ENCODE results near the gene TMCC1. TPM values are rescaled to one million over a fixed set of nuclear protein-coding genes. Genes with fewer than 3 reads are reported as not detected.
A peak's percentile ranks its signal among the peaks of the same experiment; 100 is the strongest.
"Not testable (repeated sequence)": the region's sequence is repeated elsewhere in the genome, so short reads cannot be mapped to it uniquely, and the experiment has no call there.

The TMCC1 gene
- polyA plus RNA-seq, 1 donor, result 16.8 TPM

DNA sequence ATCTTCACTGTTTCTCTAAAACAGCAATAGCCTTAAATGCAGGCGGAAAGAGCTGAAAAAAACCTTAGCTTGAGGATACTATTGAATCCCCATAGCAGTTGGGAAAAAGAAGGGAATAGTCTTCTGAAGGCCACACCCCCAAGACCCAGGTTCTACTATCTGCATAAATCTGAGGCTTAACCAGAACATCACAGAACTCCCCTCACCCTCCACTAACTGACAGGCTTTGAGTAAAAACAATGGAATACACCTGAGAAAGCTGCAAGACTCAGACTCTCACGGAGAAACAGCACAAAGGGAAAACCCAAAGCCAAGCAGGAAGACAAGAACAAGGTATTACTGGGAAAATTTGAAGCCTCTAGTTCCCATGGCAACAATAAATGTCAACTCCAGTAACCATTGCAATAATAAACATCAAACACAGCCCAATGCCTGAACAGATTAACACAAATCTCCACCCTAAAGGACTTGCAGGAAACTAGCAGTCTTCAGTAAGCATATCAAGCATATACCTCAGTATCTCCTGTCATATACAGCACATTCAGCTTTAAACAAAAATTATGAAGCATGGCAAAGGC, 56.4 kb downstream of the TMCC1 start:
- Histone ChIP-seq H3K4me3 (ENCODE audit: low read length) (no peak overlapping the region), H3K36me3 (ENCODE audit: control insufficient read depth, insufficient read depth, low read length) (no peaks in the 10 kb centered on the region), H3K9me3 (ENCODE audit: control insufficient read depth, low read depth, low read length) (no peaks in the 10 kb centered on the region), H3K27me3 (ENCODE audit: control insufficient read depth, insufficient read depth, low read length) (no peaks in the 10 kb centered on the region), H3K27ac (ENCODE audit: low read length) (no peak overlapping the region), H3K4me1 (ENCODE audit: control insufficient read depth, insufficient read depth, low read length) (peaks cover 5% of the 10 kb centered on the region)
- 40% methylated on average over 1 of the region's 2 CpGs for WGBS (ENCODE audit: insufficient coverage, low lambda C conversion rate)
- DNase-seq, result peak in 1 of 2 donors; percentile 11

DNA sequence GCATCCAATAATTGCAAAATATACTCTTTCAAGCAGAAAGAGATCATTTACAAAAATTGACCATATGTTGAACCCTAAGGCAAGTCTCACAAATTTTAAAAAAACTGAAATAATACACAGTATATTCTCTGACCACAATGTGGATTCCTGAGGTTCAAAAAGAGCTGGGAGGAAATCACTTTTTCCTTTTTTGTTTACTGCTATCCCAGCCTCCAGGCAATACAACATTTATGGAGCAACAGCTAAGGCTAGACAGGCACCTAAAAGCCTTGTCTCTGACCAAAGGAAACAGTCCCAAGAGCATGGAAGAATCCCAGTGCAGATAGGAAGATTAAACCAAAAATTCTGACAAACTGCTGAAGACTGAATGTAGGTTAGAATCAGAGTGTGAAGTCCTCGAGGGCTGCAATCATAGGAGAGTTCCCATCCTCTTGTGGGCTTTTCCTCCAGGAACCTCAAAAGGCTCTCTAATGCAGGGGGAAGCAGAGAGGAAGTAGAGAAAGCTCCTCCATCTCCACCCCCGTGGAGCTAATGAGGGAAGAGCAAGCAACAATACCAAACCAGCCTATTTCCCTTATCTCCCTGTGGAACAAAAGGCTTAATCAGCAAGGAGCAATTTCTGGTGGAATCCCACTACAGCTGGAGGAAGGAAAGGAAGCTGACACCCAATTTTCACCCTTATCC, 57.0 kb downstream of the TMCC1 start:
- WGBS (ENCODE audit: insufficient coverage, low lambda C conversion rate), result no CpG with 5 or more reads among the region's 2 CpGs
- Histone ChIP-seq H3K4me3 (ENCODE audit: low read length) (no peak overlapping the region), H3K36me3 (ENCODE audit: control insufficient read depth, insufficient read depth, low read length) (no peaks in the 10 kb centered on the region), H3K9me3 (ENCODE audit: control insufficient read depth, low read depth, low read length) (no peaks in the 10 kb centered on the region), H3K4me1 (ENCODE audit: control insufficient read depth, insufficient read depth, low read length) (peaks cover 5% of the 10 kb centered on the region), H3K27me3 (ENCODE audit: control insufficient read depth, insufficient read depth, low read length) (no peaks in the 10 kb centered on the region), H3K27ac (ENCODE audit: low read length) (no peak overlapping the region)
- DNase-seq, result no peak

DNA sequence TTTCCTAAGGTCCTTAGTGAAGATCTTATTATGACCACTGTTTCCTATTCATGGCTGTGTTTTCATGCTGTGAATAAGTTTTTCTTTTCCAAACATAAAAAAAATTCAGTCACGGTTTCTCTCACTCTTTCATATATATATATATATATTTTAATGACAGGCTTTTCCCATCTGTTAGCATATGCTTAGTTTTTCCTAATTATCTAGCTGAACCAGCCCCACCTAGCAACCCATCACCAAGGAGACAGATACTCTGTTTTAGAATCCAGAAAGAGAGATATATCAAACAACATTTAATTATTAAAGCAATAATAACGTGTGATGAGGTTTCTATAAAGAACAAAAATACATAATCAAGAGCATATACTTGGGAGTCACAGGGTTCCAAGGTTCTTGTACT, 58.3 kb downstream of the TMCC1 start:
- WGBS (ENCODE audit: insufficient coverage, low lambda C conversion rate), result 67% methylated on average over 2 of the region's 2 CpGs
- H3K9me3 ChIP-seq (ENCODE audit: control insufficient read depth, low read depth, low read length), result no peaks in the 10 kb centered on the region
- no peaks in the 10 kb centered on the region for H3K4me1 ChIP-seq (ENCODE audit: control insufficient read depth, insufficient read depth, low read length)
- no peak for DNase-seq
- no peak overlapping the region for H3K27ac ChIP-seq (ENCODE audit: low read length)
- no peaks in the 10 kb centered on the region for H3K36me3 ChIP-seq (ENCODE audit: control insufficient read depth, insufficient read depth, low read length)
- H3K4me3 ChIP-seq (ENCODE audit: low read length), result no peak overlapping the region
- no peaks in the 10 kb centered on the region for H3K27me3 ChIP-seq (ENCODE audit: control insufficient read depth, insufficient read depth, low read length)

DNA sequence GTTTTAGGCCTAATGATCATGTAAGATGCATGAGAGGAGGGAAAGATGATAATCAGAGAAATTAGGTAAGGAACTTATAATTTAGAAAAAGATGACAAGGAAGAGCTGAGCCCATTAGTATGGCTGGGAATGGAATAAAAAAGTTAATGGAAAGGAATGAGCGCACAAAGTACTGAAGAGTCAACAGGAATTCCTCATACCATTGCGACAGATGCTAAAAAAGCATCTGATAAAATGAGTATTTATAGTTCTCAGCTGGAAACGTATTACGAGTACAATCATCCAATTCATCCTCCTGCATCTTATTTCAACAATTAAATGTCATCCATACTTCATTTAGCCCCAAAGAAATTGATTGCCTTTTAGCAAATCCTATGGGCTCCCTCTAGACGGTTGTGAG, 58.9 kb downstream of the TMCC1 start:
- Histone ChIP-seq H3K27me3 (ENCODE audit: control insufficient read depth, insufficient read depth, low read length) (no peaks in the 10 kb centered on the region), H3K27ac (ENCODE audit: low read length) (no peak overlapping the region), H3K9me3 (ENCODE audit: control insufficient read depth, low read depth, low read length) (no peaks in the 10 kb centered on the region), H3K4me1 (ENCODE audit: control insufficient read depth, insufficient read depth, low read length) (no peaks in the 10 kb centered on the region), H3K36me3 (ENCODE audit: control insufficient read depth, insufficient read depth, low read length) (no peaks in the 10 kb centered on the region), H3K4me3 (ENCODE audit: low read length) (no peak overlapping the region)
- 75% methylated on average over 1 of the region's 5 CpGs for WGBS (ENCODE audit: insufficient coverage, low lambda C conversion rate)
- no peak for DNase-seq

DNA sequence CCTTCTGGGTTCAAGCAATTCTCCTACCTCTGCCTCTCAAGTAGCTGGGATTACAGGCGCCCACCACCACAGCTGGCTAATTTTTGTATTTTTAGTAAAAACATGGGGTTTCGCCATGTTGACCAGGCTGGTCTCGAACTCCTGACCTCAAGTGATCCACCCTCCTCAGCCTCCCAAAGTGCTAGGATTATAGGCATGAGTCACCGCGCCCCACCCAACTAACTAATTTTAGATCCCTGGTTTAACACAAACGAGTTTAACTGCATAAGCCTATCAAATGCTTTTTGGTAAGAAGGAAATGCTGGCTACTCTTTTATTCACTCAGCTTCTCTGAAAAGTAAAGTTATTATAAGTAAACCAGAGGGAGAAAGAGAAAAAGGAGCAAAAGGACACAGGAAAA, 61.6 kb downstream of the TMCC1 start:
- H3K27ac ChIP-seq (ENCODE audit: low read length); H3K36me3 ChIP-seq (ENCODE audit: control insufficient read depth, insufficient read depth, low read length); H3K9me3 ChIP-seq (ENCODE audit: control insufficient read depth, low read depth, low read length); H3K4me3 ChIP-seq (ENCODE audit: low read length); H3K27me3 ChIP-seq (ENCODE audit: control insufficient read depth, insufficient read depth, low read length); DNase-seq; H3K4me1 ChIP-seq (ENCODE audit: control insufficient read depth, insufficient read depth, low read length): not testable (repeated sequence)
- WGBS (ENCODE audit: insufficient coverage, low lambda C conversion rate), result no CpG with 5 or more reads among the region's 6 CpGs

DNA sequence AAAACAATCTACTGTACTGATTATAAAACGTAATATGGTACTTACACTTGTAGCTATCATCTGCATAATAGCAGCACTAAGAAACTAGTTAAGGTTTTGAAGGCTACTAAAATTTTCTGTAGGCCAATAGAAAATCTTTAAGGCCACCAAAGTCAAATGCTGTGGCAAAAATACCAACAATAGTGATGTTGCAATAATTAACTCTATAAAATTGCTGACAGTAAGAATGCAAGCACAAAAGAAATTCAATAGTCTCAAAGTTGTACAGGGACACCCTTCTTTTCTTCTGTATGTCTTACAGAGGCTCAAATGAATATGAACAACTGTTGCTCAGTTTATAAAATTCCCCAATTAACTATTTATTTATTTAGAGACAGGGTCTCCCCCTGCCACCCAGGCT, 62.0 kb downstream of the TMCC1 start:
- DNase-seq, result no peak
- no peaks in the 10 kb centered on the region for H3K4me1 ChIP-seq (ENCODE audit: control insufficient read depth, insufficient read depth, low read length)
- H3K9me3 ChIP-seq (ENCODE audit: control insufficient read depth, low read depth, low read length), result no peaks in the 10 kb centered on the region
- no peak overlapping the region for H3K4me3 ChIP-seq (ENCODE audit: low read length)
- H3K27ac ChIP-seq (ENCODE audit: low read length), result no peak overlapping the region
- peaks cover 4% of the 10 kb centered on the region for H3K36me3 ChIP-seq (ENCODE audit: control insufficient read depth, insufficient read depth, low read length)
- WGBS (ENCODE audit: insufficient coverage, low lambda C conversion rate), result 100% methylated on average over 1 of the region's 1 CpG
- H3K27me3 ChIP-seq (ENCODE audit: control insufficient read depth, insufficient read depth, low read length), result no peaks in the 10 kb centered on the region

DNA sequence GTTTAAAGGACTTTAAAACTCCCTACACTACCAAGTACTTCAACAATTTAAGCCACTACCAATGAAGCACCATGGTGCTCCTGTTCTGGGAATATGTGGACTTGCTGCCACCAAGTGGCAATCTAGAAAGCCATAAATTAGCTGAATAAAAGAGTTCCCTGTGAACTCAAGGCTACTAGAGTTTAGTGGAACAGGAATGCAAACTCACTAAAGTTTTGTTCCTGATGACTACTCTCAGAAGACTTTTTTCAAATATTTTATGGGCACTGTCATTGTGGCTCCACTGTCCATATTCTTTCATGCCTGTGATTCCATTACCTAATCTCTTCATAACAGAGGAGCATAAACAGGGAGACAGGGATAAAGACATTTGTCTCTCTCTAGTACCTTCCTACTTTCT, 63.9 kb downstream of the TMCC1 start:
- no peaks in the 10 kb centered on the region for H3K9me3 ChIP-seq (ENCODE audit: control insufficient read depth, low read depth, low read length)
- H3K4me1 ChIP-seq (ENCODE audit: control insufficient read depth, insufficient read depth, low read length), result no peaks in the 10 kb centered on the region
- DNase-seq, result peak; percentile 52 to 61
- no peak overlapping the region for H3K27ac ChIP-seq (ENCODE audit: low read length)
- peaks cover 4% of the 10 kb centered on the region for H3K36me3 ChIP-seq (ENCODE audit: control insufficient read depth, insufficient read depth, low read length)
- no peak overlapping the region for H3K4me3 ChIP-seq (ENCODE audit: low read length)
- H3K27me3 ChIP-seq (ENCODE audit: control insufficient read depth, insufficient read depth, low read length), result no peaks in the 10 kb centered on the region

DNA sequence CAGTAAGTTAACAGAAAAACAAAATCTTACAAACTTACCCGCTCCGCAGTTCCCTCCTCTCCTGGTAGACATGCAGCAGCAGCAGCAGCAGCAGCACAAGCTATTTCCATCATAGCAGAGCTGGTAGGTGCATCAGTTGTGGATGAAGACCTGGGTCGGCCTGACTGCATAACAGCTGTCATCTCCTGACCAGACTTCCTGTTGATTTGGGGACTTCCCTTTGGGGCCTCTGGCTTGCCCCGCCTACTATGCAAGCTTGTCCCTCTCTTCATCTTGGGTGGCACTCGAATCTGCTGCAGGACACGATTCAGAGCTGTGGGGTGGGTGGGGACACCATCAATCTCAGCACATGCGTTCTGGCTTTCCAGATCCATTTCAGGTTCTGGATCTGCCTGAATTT, 65.7 kb downstream of the TMCC1 start:
- Histone ChIP-seq H3K4me3 (ENCODE audit: low read length) (no peak overlapping the region), H3K27me3 (ENCODE audit: control insufficient read depth, insufficient read depth, low read length) (no peaks in the 10 kb centered on the region), H3K4me1 (ENCODE audit: control insufficient read depth, insufficient read depth, low read length) (peaks cover 5% of the 10 kb centered on the region), H3K27ac (ENCODE audit: low read length) (no peak overlapping the region), H3K9me3 (ENCODE audit: control insufficient read depth, low read depth, low read length) (no peaks in the 10 kb centered on the region), H3K36me3 (ENCODE audit: control insufficient read depth, insufficient read depth, low read length) (peaks cover 4% of the 10 kb centered on the region)
- no CpG with 5 or more reads among the region's 7 CpGs for WGBS (ENCODE audit: insufficient coverage, low lambda C conversion rate)
- no peak for DNase-seq

DNA sequence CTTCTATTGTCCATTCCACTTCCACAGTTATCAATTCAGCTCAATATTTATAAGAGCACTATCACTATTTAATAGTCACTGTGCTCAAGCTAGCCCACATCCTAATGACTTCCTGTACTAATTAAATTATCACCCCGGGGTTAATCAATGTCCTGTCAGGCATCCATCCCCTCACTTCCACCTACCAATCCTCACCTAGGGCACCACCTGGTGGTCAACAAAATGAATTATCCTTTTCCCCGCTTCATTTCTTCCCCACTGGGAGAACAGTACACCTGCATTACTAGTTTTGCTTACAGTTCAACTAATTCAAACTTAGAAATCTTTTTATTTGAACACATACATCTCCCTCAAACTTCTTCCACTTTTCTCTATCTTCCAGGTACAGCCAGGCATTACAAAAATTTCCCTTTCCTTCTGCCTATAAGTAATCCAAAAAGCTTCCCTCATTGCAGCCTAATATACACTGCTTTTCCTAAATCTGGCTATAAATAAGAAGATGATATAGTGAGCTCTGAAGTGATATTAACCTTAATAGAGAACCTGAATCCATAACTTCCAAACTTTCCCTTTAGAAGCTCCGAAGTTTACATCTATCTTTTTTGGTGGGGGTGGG, 68.5 kb downstream of the TMCC1 start:
- 50% methylated on average over 2 of the region's 3 CpGs for WGBS (ENCODE audit: insufficient coverage, low lambda C conversion rate)

DNA sequence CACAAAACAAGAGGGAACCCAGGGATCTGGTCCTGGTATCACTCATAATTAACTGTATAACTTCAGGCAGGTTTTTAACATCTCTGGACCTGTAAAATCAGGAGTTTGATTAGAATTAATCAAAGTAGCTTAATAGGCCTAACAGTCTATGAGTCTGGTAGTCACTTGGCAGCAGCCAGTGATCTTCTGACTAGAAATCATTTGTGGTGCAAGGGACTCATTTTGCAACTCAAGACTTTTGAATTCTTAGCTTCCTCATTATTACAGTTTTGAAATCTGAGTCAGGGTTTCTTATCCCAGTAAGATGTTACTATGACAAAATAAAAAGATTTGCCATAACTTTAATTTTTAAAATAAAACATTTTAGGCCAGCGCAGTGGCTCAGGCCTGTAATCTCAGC, 70.8 kb downstream of the TMCC1 start:
- Histone ChIP-seq H3K36me3 (ENCODE audit: control insufficient read depth, insufficient read depth, low read length) (peaks cover 7% of the 10 kb centered on the region), H3K27ac (ENCODE audit: low read length) (no peak overlapping the region), H3K27me3 (ENCODE audit: control insufficient read depth, insufficient read depth, low read length) (no peaks in the 10 kb centered on the region), H3K9me3 (ENCODE audit: control insufficient read depth, low read depth, low read length) (no peaks in the 10 kb centered on the region), H3K4me1 (ENCODE audit: control insufficient read depth, insufficient read depth, low read length) (peaks cover 5% of the 10 kb centered on the region), H3K4me3 (ENCODE audit: low read length) (no peak overlapping the region)
- no peak for DNase-seq
- no CpG with 5 or more reads among the region's 1 CpG for WGBS (ENCODE audit: insufficient coverage, low lambda C conversion rate)

More for the DNA sequence above, 68.5 kb downstream of the TMCC1 start:
- no peaks in the 10 kb centered on the region for H3K27me3 ChIP-seq (ENCODE audit: control insufficient read depth, insufficient read depth, low read length)
- H3K9me3 ChIP-seq (ENCODE audit: control insufficient read depth, low read depth, low read length), result no peaks in the 10 kb centered on the region
- H3K4me1 ChIP-seq (ENCODE audit: control insufficient read depth, insufficient read depth, low read length), result peaks cover 5% of the 10 kb centered on the region
- H3K27ac ChIP-seq (ENCODE audit: low read length), result no peak overlapping the region
- H3K36me3 ChIP-seq (ENCODE audit: control insufficient read depth, insufficient read depth, low read length), result peaks cover 9% of the 10 kb centered on the region
- DNase-seq, result peak; percentile 50 to 53
- no peak overlapping the region for H3K4me3 ChIP-seq (ENCODE audit: low read length)

DNA sequence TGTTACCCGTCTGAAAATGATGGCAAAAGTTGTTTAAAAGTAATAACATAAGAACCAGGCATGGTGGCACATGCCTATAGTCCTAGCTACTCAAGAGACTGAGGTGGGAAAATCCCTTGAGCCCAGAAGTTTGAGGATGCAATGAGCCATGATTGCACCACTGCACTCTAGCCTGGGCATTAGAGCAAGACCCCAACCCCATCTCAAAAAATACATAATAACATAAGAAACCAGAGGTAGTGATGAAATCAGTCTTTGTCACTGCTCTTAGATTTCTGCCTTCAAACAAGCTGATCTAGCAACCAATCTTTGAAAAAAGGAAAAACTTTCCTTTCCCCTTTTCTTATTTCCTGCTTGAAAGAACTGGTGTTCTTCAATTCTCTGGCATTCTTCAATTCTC, 71.3 kb downstream of the TMCC1 start:
- no peak overlapping the region for H3K27ac ChIP-seq (ENCODE audit: low read length)

More for the DNA sequence above, 71.3 kb downstream of the TMCC1 start:
- H3K4me3 ChIP-seq (ENCODE audit: low read length), result no peak overlapping the region
- WGBS (ENCODE audit: insufficient coverage, low lambda C conversion rate), result no CpG with 5 or more reads among the region's 1 CpG
- H3K9me3 ChIP-seq (ENCODE audit: control insufficient read depth, low read depth, low read length), result no peaks in the 10 kb centered on the region
- no peak for DNase-seq
- H3K4me1 ChIP-seq (ENCODE audit: control insufficient read depth, insufficient read depth, low read length), result peaks cover 5% of the 10 kb centered on the region
- H3K27me3 ChIP-seq (ENCODE audit: control insufficient read depth, insufficient read depth, low read length), result no peaks in the 10 kb centered on the region
- H3K36me3 ChIP-seq (ENCODE audit: control insufficient read depth, insufficient read depth, low read length), result peaks cover 5% of the 10 kb centered on the region

All from large intestine (tissue), 3 donors.